ENCODE measurements around the gene CCHCR1.
"Not testable (repeated sequence)": the region's sequence is repeated elsewhere in the genome, so short reads cannot be mapped to it uniquely, and the experiment has no call there.

DNA sequence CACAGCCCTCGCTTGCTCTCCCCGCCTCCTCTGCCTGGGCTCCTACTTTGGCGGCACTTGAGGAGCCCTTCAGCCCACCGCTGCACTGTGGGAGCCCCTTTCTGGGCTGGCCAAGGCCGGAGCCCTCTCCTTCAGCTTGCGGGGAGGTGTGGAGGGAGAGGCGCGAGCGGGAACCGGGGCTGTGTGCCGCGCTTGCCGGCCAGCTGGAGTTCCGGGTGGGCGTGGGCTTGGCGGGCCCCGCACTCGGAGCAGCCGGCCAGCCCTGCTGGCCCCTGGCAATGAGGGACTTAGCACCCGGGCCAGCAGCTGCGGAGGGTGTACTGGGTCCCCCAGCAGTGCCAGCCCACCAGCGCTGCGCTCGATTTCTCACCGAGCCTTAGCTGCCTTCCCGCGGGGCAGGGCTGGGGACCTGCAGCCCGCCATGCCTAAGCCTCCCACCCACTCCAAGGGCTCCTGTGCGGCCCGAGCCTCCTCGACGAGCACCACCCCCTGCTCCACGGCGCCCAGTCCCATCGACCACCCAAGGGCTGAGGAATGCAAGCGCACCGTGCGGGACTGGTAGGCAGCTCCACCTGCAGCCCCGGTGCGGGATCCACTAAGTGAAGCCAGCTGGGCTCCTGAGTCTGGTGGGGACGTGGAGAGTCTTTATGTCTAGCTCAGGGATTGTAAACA lies 37.8 kb upstream of the CCHCR1 start:
- TF ChIP-seq SMC3 (conservative IDR thresholded peaks at IDR 0.05; ENCODE audit: poor library complexity); POLR2AphosphoS5 (IDR thresholded peaks at IDR 0.05); EZH2 (IDR thresholded peaks at IDR 0.05; ENCODE audit: borderline replicate concordance, insufficient read depth, low read length, poor library complexity, severe bottlenecking): not testable (repeated sequence)
- TF ChIP-seq, protein P1, sequence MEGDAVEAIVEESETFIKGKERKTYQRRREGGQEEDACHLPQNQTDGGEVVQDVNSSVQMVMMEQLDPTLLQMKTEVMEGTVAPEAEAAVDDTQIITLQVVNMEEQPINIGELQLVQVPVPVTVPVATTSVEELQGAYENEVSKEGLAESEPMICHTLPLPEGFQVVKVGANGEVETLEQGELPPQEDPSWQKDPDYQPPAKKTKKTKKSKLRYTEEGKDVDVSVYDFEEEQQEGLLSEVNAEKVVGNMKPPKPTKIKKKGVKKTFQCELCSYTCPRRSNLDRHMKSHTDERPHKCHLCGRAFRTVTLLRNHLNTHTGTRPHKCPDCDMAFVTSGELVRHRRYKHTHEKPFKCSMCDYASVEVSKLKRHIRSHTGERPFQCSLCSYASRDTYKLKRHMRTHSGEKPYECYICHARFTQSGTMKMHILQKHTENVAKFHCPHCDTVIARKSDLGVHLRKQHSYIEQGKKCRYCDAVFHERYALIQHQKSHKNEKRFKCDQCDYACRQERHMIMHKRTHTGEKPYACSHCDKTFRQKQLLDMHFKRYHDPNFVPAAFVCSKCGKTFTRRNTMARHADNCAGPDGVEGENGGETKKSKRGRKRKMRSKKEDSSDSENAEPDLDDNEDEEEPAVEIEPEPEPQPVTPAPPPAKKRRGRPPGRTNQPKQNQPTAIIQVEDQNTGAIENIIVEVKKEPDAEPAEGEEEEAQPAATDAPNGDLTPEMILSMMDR (IDR thresholded peaks at IDR 0.05; ENCODE audit: poor library complexity, severe bottlenecking), result not testable (repeated sequence)
